H1 (cell line): ENCODE measurements around the gene OXTR.

Experiments used
- SAP30 ChIP-seq: fragments of 300-600 bp; sonication (generic); IDR thresholded peaks from 2 replicates; pipeline ENCODE4 v1.7.1; 2012; ENCODE audit warnings: low read length, moderate library complexity, mild to moderate bottlenecking, inconsistent platforms; ENCODE audit not compliant: insufficient read depth, insufficient replicate concordance
- SIX5 ChIP-seq: IDR thresholded peaks from 2 replicates; pipeline ENCODE4 v1.6.1; 2011; ENCODE audit warnings: mild to moderate bottlenecking, low read depth, low read length
- SP1 ChIP-seq: IDR thresholded peaks from 2 replicates; pipeline ENCODE4 v1.6.1; 2011; ENCODE audit warnings: low read depth, low read length

GRCh38 chr3:8709287-8709686 lies 60.1 kb downstream of the OXTR start:
- no peak for TF ChIP-seq SIX5
- TF ChIP-seq SAP30, result no peak
- TF ChIP-seq SP1, result no peak
